H1 (cell line): Measurements from ENCODE around the gene TRIM7. TPM values are rescaled to one million over a fixed set of nuclear protein-coding genes. Genes with fewer than 3 reads are reported as not detected.

Experiments
- CTCF ChIA-PET: fragments of 300-600 bp; sonication (Branson Sonifier 250); formaldehyde crosslinking; loops from one replicate; lab custom pipeline; 2021; ENCODE audit not compliant: partially characterized antibody; lab: Charles Lee
- POLR2A ChIA-PET: fragments of 300-600 bp; sonication (Branson Sonifier 250); formaldehyde crosslinking; loops from one replicate; lab custom pipeline; 2021; ENCODE audit warnings: inconsistent platforms; ENCODE audit not compliant: partially characterized antibody; lab: Charles Lee
- DNase-seq, 2 experiments: peaks; one replicate each; pipeline versions ENCODE4 v3.0.0 to v3.0.0-alpha.2; 2010 to 2022; ENCODE audit warnings: low spot score in 2 of 2, low read depth in 1 of 2, mixed read lengths in 1 of 2
- FAIRE-seq: peaks from 2 replicates; lab custom pipeline; 2011; peaks lifted over from hg19 to GRCh38; lab: Jason Lieb, UNC
- H2AFZ ChIP-seq: 2 replicates; pipeline ENCODE4 v1.8.1; 2012; ENCODE audit warnings: low read length, inconsistent platforms
- H2AK5ac ChIP-seq: 2 replicates; pipeline ENCODE4 v1.6.1; 2013; ENCODE audit warnings: low read depth, low read length
- H2BK120ac ChIP-seq: replicated peaks from 2 replicates; pipeline ENCODE3; 2013; ENCODE audit warnings: low read depth, low read length, inconsistent platforms
- H2BK12ac ChIP-seq: 2 replicates; pipeline ENCODE4 v1.6.1; 2013; ENCODE audit warnings: low read depth, low read length
- H2BK15ac ChIP-seq: 2 replicates; pipeline ENCODE4 v1.6.1; 2013; ENCODE audit warnings: low read length
- H2BK20ac ChIP-seq: 2 replicates; pipeline ENCODE4 v1.6.1; 2013; ENCODE audit warnings: low read length
- H2BK5ac ChIP-seq: 2 replicates; pipeline ENCODE4 v1.6.1; 2013; ENCODE audit warnings: low read depth, low read length
- H3K14ac ChIP-seq: 2 replicates; pipeline ENCODE4 v1.6.1; 2013; ENCODE audit warnings: inconsistent platforms; ENCODE audit not compliant: insufficient read length
- H3K18ac ChIP-seq: 2 replicates; pipeline ENCODE4 v1.6.1; 2013; ENCODE audit warnings: low read length; ENCODE audit errors: extremely low read depth
- H3K23ac ChIP-seq: 2 replicates; pipeline ENCODE4 v1.6.1; 2013; ENCODE audit warnings: inconsistent platforms; ENCODE audit not compliant: insufficient read length
- H3K23me2 ChIP-seq: 2 replicates; pipeline ENCODE4 v1.6.1; 2013; ENCODE audit warnings: low read depth, low read length
- H3K27ac ChIP-seq: 2 replicates; pipeline ENCODE4 v1.6.1; 2011; ENCODE audit warnings: low read depth, low read length, inconsistent platforms
- H3K27me3 ChIP-seq, 4 experiments: replicated peaks in 1 of 4; 1 replicate in 1 of 4; 2 replicates in 3 of 4; pipeline versions ENCODE4 v1.6.1 to v1.8.1; 2011 to 2013; ENCODE audit warnings: low read length in 3 of 4, mild to moderate bottlenecking in 3 of 4, inconsistent platforms in 2 of 4, mixed read lengths in 2 of 4, moderate library complexity in 1 of 4; ENCODE audit not compliant: control insufficient read depth in 3 of 4, insufficient read depth in 3 of 4; ENCODE audit errors: extremely low read depth in 1 of 4
- H3K36me3 ChIP-seq, 4 experiments: 2 replicates each; pipeline versions ENCODE4 v1.6.1 to v1.8.1; 2011 to 2013; ENCODE audit warnings: mild to moderate bottlenecking in 4 of 4, low read length in 3 of 4, moderate library complexity in 2 of 4, control low read depth in 1 of 4, inconsistent platforms in 1 of 4; ENCODE audit not compliant: insufficient read depth in 4 of 4, control insufficient read depth in 2 of 4
- H3K4ac ChIP-seq: replicated peaks from 2 replicates; pipeline ENCODE3; 2013; ENCODE audit warnings: low read length, low read depth, mixed read lengths, inconsistent platforms; ENCODE audit not compliant: insufficient read length
- H3K4me1 ChIP-seq, 4 experiments: replicated peaks in 1 of 4; 1 replicate in 1 of 4; 2 replicates in 3 of 4; pipeline versions ENCODE4 v1.6.1 to v1.8.1; 2011 to 2013; ENCODE audit warnings: low read length in 3 of 4, inconsistent platforms in 2 of 4, mixed read lengths in 1 of 4; ENCODE audit not compliant: insufficient read depth in 4 of 4, control insufficient read depth in 3 of 4
- H3K4me2 ChIP-seq, 2 experiments: 2 replicates each; pipeline versions ENCODE4 v1.6.1 to v1.8.1; 2011 to 2013; ENCODE audit warnings: low read depth in 2 of 2, low read length in 2 of 2, control low read depth in 1 of 2, inconsistent platforms in 1 of 2, mild to moderate bottlenecking in 1 of 2; ENCODE audit not compliant: insufficient read depth in 1 of 2
- H3K4me3 ChIP-seq, 4 experiments: fragments of 200-600, 300-600 bp in 1 of 4; sonication (generic), shearing (Covaris generic), sonication (Bioruptor Twin) in 1 of 4; 2 replicates each; pipeline versions ENCODE4 v1.5.1 to v1.8.1; 2011 to 2016; ENCODE audit warnings: low read length in 4 of 4, low read depth in 3 of 4, control low read depth in 2 of 4, inconsistent platforms in 2 of 4, mild to moderate bottlenecking in 2 of 4, mixed read lengths in 1 of 4, moderate library complexity in 1 of 4; ENCODE audit not compliant: insufficient read depth in 2 of 4; ENCODE audit errors: extremely low read depth in 1 of 4
- H3K56ac ChIP-seq: replicated peaks from 2 replicates; pipeline ENCODE3; 2013; ENCODE audit warnings: low read depth, mild to moderate bottlenecking, mixed read lengths, low read length, inconsistent platforms; ENCODE audit not compliant: insufficient read length
- H3K79me1 ChIP-seq: 2 replicates; pipeline ENCODE4 v1.6.1; 2013; ENCODE audit warnings: low read depth, low read length, control low read depth
- H3K79me2 ChIP-seq, 2 experiments: 2 replicates each; pipeline versions ENCODE4 v1.6.1 to v1.8.1; 2012 to 2013; ENCODE audit warnings: low read length in 2 of 2, mild to moderate bottlenecking in 2 of 2, inconsistent platforms in 1 of 2; ENCODE audit not compliant: insufficient read depth in 2 of 2, control insufficient read depth in 1 of 2
- H3K9ac ChIP-seq, 4 experiments: replicated peaks in 1 of 4; 1 replicate in 1 of 4; 2 replicates in 3 of 4; pipeline versions ENCODE4 v1.6.1 to v1.8.1; 2011 to 2013; ENCODE audit warnings: low read depth in 3 of 4, low read length in 3 of 4, control low read depth in 2 of 4, mild to moderate bottlenecking in 2 of 4, moderate library complexity in 2 of 4, inconsistent platforms in 1 of 4; ENCODE audit errors: extremely low read depth in 1 of 4
- H3K9me3 ChIP-seq, 2 experiments: 2 replicates each; pipeline versions ENCODE4 v1.6.1 to v1.8.1; 2012 to 2013; ENCODE audit warnings: mild to moderate bottlenecking in 2 of 2, moderate library complexity in 2 of 2, control low read depth in 1 of 2, inconsistent platforms in 1 of 2, low read depth in 1 of 2, low read length in 1 of 2, mixed read lengths in 1 of 2; ENCODE audit not compliant: insufficient read depth in 2 of 2
- H4K20me1 ChIP-seq, 2 experiments: replicated peaks in 1 of 2; 2 replicates each; pipeline versions ENCODE3 to v1.8.1; 2011 to 2013; ENCODE audit warnings: inconsistent platforms in 2 of 2, low read length in 2 of 2, mild to moderate bottlenecking in 1 of 2; ENCODE audit not compliant: insufficient read depth in 2 of 2, control insufficient read depth in 1 of 2
- H4K5ac ChIP-seq: 2 replicates; pipeline ENCODE4 v1.6.1; 2013; ENCODE audit warnings: low read length, low read depth, mixed read lengths, inconsistent platforms; ENCODE audit not compliant: insufficient read length
- H4K8ac ChIP-seq: 2 replicates; pipeline ENCODE4 v1.8.0; 2013; ENCODE audit warnings: mild to moderate bottlenecking, moderate library complexity, low read length, inconsistent platforms; ENCODE audit not compliant: insufficient read depth; ENCODE audit errors: extremely low read depth
- H4K91ac ChIP-seq: replicated peaks from 2 replicates; pipeline ENCODE3; 2013; ENCODE audit warnings: low read length, mixed read lengths, inconsistent platforms; ENCODE audit not compliant: insufficient read length
- ASH2L ChIP-seq: fragments of 200-600, 300-600 bp; sonication (generic); IDR thresholded peaks from one replicate; pipeline ENCODE4 v1.7.1; 2017; ENCODE audit warnings: low read length
- BACH1 ChIP-seq: IDR thresholded peaks from 2 replicates; pipeline ENCODE4 v1.6.1; 2012; ENCODE audit warnings: low read length, improper control_type of control experiment
- CHD2 ChIP-seq: IDR thresholded peaks from 2 replicates; pipeline ENCODE4 v1.6.1; 2012; ENCODE audit warnings: low read length, improper control_type of control experiment
- JUN ChIP-seq: IDR thresholded peaks from 2 replicates; pipeline ENCODE4 v1.6.1; 2011; ENCODE audit warnings: low read depth, mild to moderate bottlenecking, improper control_type of control experiment, low read length
- RAD21 ChIP-seq, 2 experiments: IDR thresholded peaks in 1 of 2; conservative IDR thresholded peaks in 1 of 2; 2 replicates each; pipeline ENCODE4 v1.6.1; 2011; ENCODE audit warnings: low read depth in 2 of 2, low read length in 2 of 2, improper control_type of control experiment in 1 of 2, inconsistent platforms in 1 of 2, mild to moderate bottlenecking in 1 of 2, moderate library complexity in 1 of 2
- SAP30 ChIP-seq: fragments of 300-600 bp; sonication (generic); IDR thresholded peaks from 2 replicates; pipeline ENCODE4 v1.7.1; 2012; ENCODE audit warnings: low read length, moderate library complexity, mild to moderate bottlenecking, inconsistent platforms; ENCODE audit not compliant: insufficient read depth, insufficient replicate concordance
- SIN3A ChIP-seq, 2 experiments: IDR thresholded peaks in 1 of 2; conservative IDR thresholded peaks in 1 of 2; 2 replicates each; pipeline ENCODE4 v1.6.1; 2011 to 2012; ENCODE audit warnings: low read length in 2 of 2, improper control_type of control experiment in 1 of 2, low read depth in 1 of 2, mild to moderate bottlenecking in 1 of 2
- SRF ChIP-seq: IDR thresholded peaks from 2 replicates; pipeline ENCODE4 v1.6.1; 2011; ENCODE audit warnings: mild to moderate bottlenecking, low read depth, low read length, moderate library complexity
- TEAD4 ChIP-seq: IDR thresholded peaks from 2 replicates; pipeline ENCODE4 v1.6.1; 2012; ENCODE audit warnings: low read depth, low read length, inconsistent platforms, mixed read lengths
- YY1 ChIP-seq: IDR thresholded peaks from 2 replicates; pipeline ENCODE4 v1.6.1; 2011; ENCODE audit warnings: low read depth, mild to moderate bottlenecking, low read length
- ZNF274 ChIP-seq: IDR thresholded peaks from 2 replicates; pipeline ENCODE4 v1.7.0; 2012; ENCODE audit warnings: low read length, borderline replicate concordance; ENCODE audit errors: extremely low read depth
- WGBS, 2 experiments: shearing (Covaris generic) in 1 of 2; methylation state at CpG; one replicate each; pipeline versions ENCODE4 v1.1.6 to v1.1.7; 2013 to 2015; ENCODE audit warnings: low lambda C conversion rate in 2 of 2, mixed read lengths in 2 of 2, inconsistent platforms in 1 of 2, low coverage in 1 of 2, missing lambda C conversion rate in 1 of 2; ENCODE audit not compliant: insufficient replicate concordance in 2 of 2, insufficient coverage in 1 of 2, insufficient read length in 1 of 2; ENCODE audit errors: extremely low coverage in 1 of 2, missing lambda C conversion rate in 1 of 2; 5-methylcytosine and 5-hydroxymethylcytosine counted together
- polyA plus RNA-seq, 7 experiments: library from polyadenylated mRNA; depleted of rRNA in 3 of 7; stranded (reverse) in 5 of 7; unstranded in 2 of 7; fragments of >200 nt in 5 of 7; fragments of 200-250 nt in 2 of 7; gene quantifications; 1 replicate in 5 of 7; 2 replicates in 1 of 7; 4 replicates in 1 of 7; pipeline versions ENCODE4 v1.2.1 to v1.2.3, GENCODE V29; 2011 to 2013; ENCODE audit warnings: missing spikeins in 2 of 7, mixed read lengths in 2 of 7
- total RNA-seq: library from RNA; stranded (reverse); fragmentation: NEBNext Ultra II Directional; extraction: Animal tissue kit (Norgen Biotek cat#: 25700); gene quantifications from 2 replicates; pipeline ENCODE4 v1.2.1, GENCODE V29; 2021

TRIM7 gene
- total and polyA plus RNA-seq, 2 of the 8 experiments (the other 6 are each of a cell fraction or from before 2014, with no cell fraction given): 0.36 to 0.47 TPM

DNA sequence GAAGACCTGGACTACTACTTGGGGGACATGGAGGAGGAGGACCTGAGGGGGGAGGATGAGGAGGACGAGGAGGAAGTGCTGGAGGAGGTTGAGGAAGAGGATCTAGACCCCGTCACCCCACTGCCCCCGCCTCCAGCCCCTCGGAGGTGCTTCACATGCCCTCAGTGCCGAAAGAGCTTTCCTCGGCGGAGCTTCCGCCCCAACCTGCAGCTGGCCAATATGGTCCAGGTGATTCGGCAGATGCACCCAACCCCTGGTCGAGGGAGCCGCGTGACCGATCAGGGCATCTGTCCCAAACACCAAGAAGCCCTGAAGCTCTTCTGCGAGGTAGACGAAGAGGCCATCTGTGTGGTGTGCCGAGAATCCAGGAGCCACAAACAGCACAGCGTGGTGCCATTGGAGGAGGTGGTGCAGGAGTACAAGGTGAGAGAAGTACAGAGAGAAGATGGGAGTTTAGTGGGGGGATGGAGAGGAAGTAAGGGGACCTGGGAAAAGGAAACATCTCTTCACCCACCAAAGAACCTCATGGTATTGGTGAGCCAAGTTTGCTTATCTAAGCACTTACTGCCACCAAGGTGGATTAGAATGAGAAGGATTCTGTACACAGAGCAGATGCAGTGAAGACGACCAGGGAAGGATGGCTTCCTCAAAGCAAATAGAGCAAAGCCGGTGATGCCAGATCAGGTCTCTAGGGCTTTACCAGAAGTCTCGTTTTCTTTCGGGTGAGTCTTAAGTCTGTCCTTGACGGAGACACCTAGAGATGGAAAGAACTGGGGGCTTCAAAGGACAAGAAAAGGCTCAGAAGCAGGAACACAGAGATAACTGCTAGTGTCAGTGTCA is 19.6 kb upstream of the TRIM7 start:
- 0 out of 2 replicates have a peak overlapping the region, but pooled peaks have one; percentile 63 for H2BK12ac ChIP-seq
- peak overlapping the region; percentile 88 for H4K91ac ChIP-seq
- no peak overlapping the region for H3K4ac ChIP-seq
- H3K79me1 ChIP-seq: peaks cover 7% of the 10 kb centered on the region; the same call in 1 of the 2 replicates
- peak overlapping the region; percentile 97; the same call in 1 of the 2 replicates for H2BK5ac ChIP-seq
- peak overlapping the region; percentile 86 to 96 for H3K4me2 ChIP-seq
- no peak overlapping the region for H3K56ac ChIP-seq
- no peaks in the 10 kb centered on the region for H3K9me3 ChIP-seq
- FAIRE-seq (no peak), DNase-seq (no peak)
- H4K8ac ChIP-seq: no peak overlapping the region; the same call in 1 of the 2 replicates
- peak overlapping the region; percentile 46; the same call in 1 of the 2 replicates for H3K27ac ChIP-seq
- no peak overlapping the region for H3K14ac ChIP-seq
- WGBS, 2 experiments: 84% methylated on average over 22 of the region's 22 CpGs; no CpG with 5 or more reads in 1 of the 2 experiments
- CTCF ChIA-PET: interaction anchor here (1.0 kb wide), 1 partner anchor 35 kb away, joined by 3 read pairs; no protein-coding TSS in a partner anchor
- no peak overlapping the region for H2BK120ac ChIP-seq
- no peak overlapping the region for H2BK15ac ChIP-seq
- H2AK5ac ChIP-seq: peak overlapping the region; percentile 70; the same call in 1 of the 2 replicates
- H4K20me1 ChIP-seq: peaks cover 0 to 2% of the 10 kb centered on the region in 2 experiments
- no peak overlapping the region for H3K23ac ChIP-seq
- no peak overlapping the region for H2AFZ ChIP-seq
- H3K23me2 ChIP-seq: peaks cover 16% of the 10 kb centered on the region
- peak overlapping the region in 2 of 4 experiments; percentile 59 to 84; a peak in 3 of 7 replicates for H3K9ac ChIP-seq
- peaks cover 0 to 16% (median 0%) of the 10 kb centered on the region in 4 experiments; a peak in 3 of 8 replicates for H3K36me3 ChIP-seq
- H3K18ac ChIP-seq: peak overlapping the region; percentile 88; the same call in 1 of the 2 replicates
- peaks cover 0 to 8% (median 4%) of the 10 kb centered on the region in 4 experiments; a peak in 4 of 7 replicates for H3K4me1 ChIP-seq
- H4K5ac ChIP-seq: peak overlapping the region; percentile 57
- no peak overlapping the region for H2BK20ac ChIP-seq
- peak overlapping the region; percentile 83 to 98 (median 95) for H3K4me3 ChIP-seq
- POLR2A ChIA-PET: interaction anchor here (1.5 to 32.8 kb wide), 5 partner anchors 25 to 56 kb away, joined by 4 to 1334 read pairs (median 7); partner anchors contain the start of genes RACK1 and TRIM52
- H3K79me2 ChIP-seq: peaks cover 0 to 20% of the 10 kb centered on the region in 2 experiments; a peak in 2 of 4 replicates
- no peaks in the 10 kb centered on the region for H3K27me3 ChIP-seq
- no peak for TF ChIP-seq SIN3A (conservative IDR thresholded peaks at IDR 0.05 in 1 of 2, IDR thresholded peaks at IDR 0.05 in 1 of 2; ENCODE audit: low read depth in 1 of 2, low read length in 2 of 2)
- no peak for TF ChIP-seq SRF
- no peak for TF ChIP-seq ZNF274
- no peak for TF ChIP-seq SAP30
- no peak for TF ChIP-seq CHD2
- no peak for TF ChIP-seq TEAD4
- TF ChIP-seq BACH1: no peak
- no peak for TF ChIP-seq RAD21 (IDR thresholded peaks at IDR 0.05 in 1 of 2, conservative IDR thresholded peaks at IDR 0.05 in 1 of 2; ENCODE audit: low read depth in 2 of 2, low read length in 2 of 2)
- no peak for TF ChIP-seq YY1
- no peak for TF ChIP-seq JUN
- TF ChIP-seq ASH2L: no peak
